Panc1 (cell line): ENCODE data around the gene GFOD2. TPM values are rescaled to one million over a fixed set of nuclear protein-coding genes. Genes with fewer than 3 reads are reported as not detected.

Source experiments
- ATAC-seq: fragments of 200-7000 bp; cut with Tn5 transposase; 2 replicates; pipeline ENCODE4 v1.9.1; 2020; ENCODE audit warnings: mild to moderate bottlenecking, moderate library complexity
- BruUV-seq: library from RNA; stranded (reverse); fragments of 400-500 nt; replicated peaks from 2 replicates; lab custom pipeline; 2021; lab: Mats Ljungman, UMichigan
- CTCF ChIA-PET: fragments of 300-600 bp; sonication (Branson Sonifier 250); formaldehyde crosslinking; loops from one replicate; lab custom pipeline; 2022; ENCODE audit warnings: antibody characterized with exemption; lab: Charles Lee
- POLR2A ChIA-PET: fragments of 300-600 bp; sonication (Branson Sonifier 250); formaldehyde crosslinking; loops from one replicate; lab custom pipeline; 2022; ENCODE audit warnings: antibody characterized with exemption; lab: Charles Lee
- DNase-seq: peaks from one replicate; pipeline ENCODE4 v3.0.0-alpha.2; 2010; ENCODE audit warnings: low read depth, low spot score
- H3K27ac ChIP-seq: 2 replicates; pipeline ENCODE4 v1.5.1; 2011; ENCODE audit warnings: mild to moderate bottlenecking, low read length, inconsistent platforms
- H3K27me3 ChIP-seq: fragments of 200-500 bp; sonication (Bioruptor generic); 2 replicates; pipeline ENCODE4 v1.6.0; 2014; ENCODE audit warnings: low read length, inconsistent platforms; ENCODE audit not compliant: control insufficient read depth, insufficient read depth
- H3K36me3 ChIP-seq: fragments of 200-500 bp; sonication (Bioruptor generic); 2 replicates; pipeline ENCODE4 v1.5.1; 2014; ENCODE audit warnings: inconsistent platforms, mild to moderate bottlenecking, low read length, moderate library complexity; ENCODE audit not compliant: control insufficient read depth, insufficient read depth
- H3K4me1 ChIP-seq: 2 replicates; pipeline ENCODE4 v1.5.1; 2011; ENCODE audit warnings: inconsistent platforms, mild to moderate bottlenecking, low read length, moderate library complexity; ENCODE audit not compliant: control insufficient read depth, insufficient read depth
- H3K4me3 ChIP-seq, 2 experiments: 2 replicates each; pipeline ENCODE4 v1.5.1; 2011 to 2012; ENCODE audit warnings: low read depth in 2 of 2, low read length in 2 of 2, mild to moderate bottlenecking in 2 of 2, inconsistent platforms in 1 of 2, moderate library complexity in 1 of 2
- H3K9me3 ChIP-seq: fragments of 200-500 bp; sonication (Bioruptor generic); 2 replicates; pipeline ENCODE4 v1.5.1; 2014; ENCODE audit warnings: low read depth, mild to moderate bottlenecking, inconsistent platforms, low read length, moderate library complexity; ENCODE audit not compliant: control insufficient read depth, insufficient read depth
- CTCF ChIP-seq: fragments of 450-650 bp; IDR thresholded peaks from 2 replicates; pipeline ENCODE4 v1.5.1; 2017; ENCODE audit warnings: mild to moderate bottlenecking
- POLR2AphosphoS5 ChIP-seq: IDR thresholded peaks from 2 replicates; pipeline ENCODE4 v1.6.1; 2012; ENCODE audit warnings: mild to moderate bottlenecking, low read depth, low read length, moderate library complexity
- REST ChIP-seq, 2 experiments: IDR thresholded peaks; 2 replicates each; pipeline ENCODE4 v1.6.1; 2011 to 2012; ENCODE audit warnings: low read depth in 2 of 2, control low read depth in 1 of 2, low read length in 1 of 2, mild to moderate bottlenecking in 1 of 2, moderate library complexity in 1 of 2; ENCODE audit not compliant: insufficient read depth in 1 of 2
- SIN3A ChIP-seq: IDR thresholded peaks from 2 replicates; pipeline ENCODE4 v1.6.1; 2012; ENCODE audit warnings: low read depth, mild to moderate bottlenecking, low read length, moderate library complexity, borderline replicate concordance; ENCODE audit not compliant: insufficient read depth
- TCF7L2 ChIP-seq: IDR thresholded peaks from 2 replicates; pipeline ENCODE4 v1.6.1; 2011; ENCODE audit warnings: mild to moderate bottlenecking, low read depth, low read length, inconsistent platforms
- in situ Hi-C: cut with HindIII; loops from 2 replicates; pipeline ENCODE4 v1.10.0; 2016; ENCODE audit warnings: low sequenced_read_pairs, low pct_unique_long_range_greater_than_20kb
- intact Hi-C: fragments of 100-400 bp; cut with micrococcal nuclease; formaldehyde crosslinking; loops from one replicate; pipeline ENCODE4 v1.10.0; 2022; ENCODE audit not compliant: unreplicated experiment
- total RNA-seq: library from RNA; stranded (reverse); gene quantifications from one replicate; pipeline ENCODE4 v1.2.1, GENCODE V29; 2021; ENCODE audit not compliant: unreplicated experiment

GFOD2 gene
- total RNA-seq, 1 experiment from 2014 or later: 15.1 TPM

GRCh38 chr16:67645397-67646121 is 73.6 kb downstream of the GFOD2 start:
- intact Hi-C loops (loop anchor here (10.0 kb wide), 1 partner anchor 101 kb away; no protein-coding TSS in a partner anchor), in situ Hi-C loops (no loop called here)
- DNase-seq (no peak), ATAC-seq (no peak)
- BruUV-seq: no TSS peak
- ChIA-PET CTCF (interaction anchor here (0.6 to 0.9 kb wide), 3 partner anchors 24 to 98 kb away, joined by 3 read pairs; no protein-coding TSS in a partner anchor), POLR2A (no interaction called here)
- no peaks in the 10 kb centered on the region for H3K36me3 ChIP-seq
- no peaks in the 10 kb centered on the region for H3K27me3 ChIP-seq
- no peak overlapping the region for H3K4me3 ChIP-seq
- H3K4me1 ChIP-seq: no peaks in the 10 kb centered on the region
- H3K27ac ChIP-seq: no peak overlapping the region
- H3K9me3 ChIP-seq: no peaks in the 10 kb centered on the region
- TF ChIP-seq REST (IDR thresholded peaks at IDR 0.05; ENCODE audit: insufficient read depth in 1 of 2, low read depth in 2 of 2, low read length in 1 of 2): no peak
- TF ChIP-seq POLR2AphosphoS5: no peak
- no peak for TF ChIP-seq CTCF
- no peak for TF ChIP-seq SIN3A
- TF ChIP-seq TCF7L2: no peak

- no peaks in the 10 kb centered on the region for H3K9me3 ChIP-seq
- no peaks in the 10 kb centered on the region for H3K27me3 ChIP-seq
- POLR2A ChIA-PET: no interaction called here
- DNase-seq: no peak
- no peak overlapping the region for H3K4me3 ChIP-seq
- intact Hi-C loops (loop anchor here (10.0 kb wide), 1 partner anchor 99 kb away; no protein-coding TSS in a partner anchor), in situ Hi-C loops (no loop called here)
- no peak for TF ChIP-seq SIN3A
- TF ChIP-seq TCF7L2: no peak
- no peak for TF ChIP-seq REST (IDR thresholded peaks at IDR 0.05; ENCODE audit: insufficient read depth in 1 of 2, low read depth in 2 of 2, low read length in 1 of 2)
- no peak for TF ChIP-seq CTCF
- TF ChIP-seq POLR2AphosphoS5: no peak
- H3K4me1 ChIP-seq: no peaks in the 10 kb centered on the region
- ATAC-seq: no peak
- no TSS peak for BruUV-seq
- no peaks in the 10 kb centered on the region for H3K36me3 ChIP-seq
- no peak overlapping the region for H3K27ac ChIP-seq
- CTCF ChIA-PET: no interaction called here
These were observed 75.1 kb downstream of the GFOD2 start for GRCh38 chr16:67644038-67644437.
